DMS153 treated with DMSO at 0.1 percent for 48 hours (cell line): ENCODE results near the gene ZBTB38.

Source experiments
- DNase-seq: peaks from one replicate; lab custom pipeline; 2025; ENCODE audit not compliant: unreplicated experiment; lab: John Stamatoyannopoulos, UW

Gene ZBTB38

DNA sequence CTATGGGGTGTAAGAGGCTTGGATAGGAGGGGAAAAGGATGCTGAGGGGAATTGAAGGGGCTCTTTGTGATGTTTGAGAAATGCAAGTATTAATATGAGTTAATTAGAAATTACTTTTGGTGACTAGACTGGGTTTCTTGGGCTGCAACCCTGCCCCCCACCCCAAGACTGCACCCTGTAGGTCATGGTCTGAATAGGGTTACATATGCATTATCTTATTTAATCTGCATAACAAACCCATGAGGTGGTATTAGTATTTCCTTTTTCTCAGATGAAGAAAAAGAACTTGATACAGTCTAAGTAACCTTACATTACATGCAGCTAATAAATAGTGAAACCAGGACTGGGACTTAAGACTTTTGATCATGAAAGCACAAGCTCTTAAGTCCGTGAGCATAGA lies 5.6 kb upstream of the ZBTB38 start:
- DNase-seq, result no peak

DNA sequence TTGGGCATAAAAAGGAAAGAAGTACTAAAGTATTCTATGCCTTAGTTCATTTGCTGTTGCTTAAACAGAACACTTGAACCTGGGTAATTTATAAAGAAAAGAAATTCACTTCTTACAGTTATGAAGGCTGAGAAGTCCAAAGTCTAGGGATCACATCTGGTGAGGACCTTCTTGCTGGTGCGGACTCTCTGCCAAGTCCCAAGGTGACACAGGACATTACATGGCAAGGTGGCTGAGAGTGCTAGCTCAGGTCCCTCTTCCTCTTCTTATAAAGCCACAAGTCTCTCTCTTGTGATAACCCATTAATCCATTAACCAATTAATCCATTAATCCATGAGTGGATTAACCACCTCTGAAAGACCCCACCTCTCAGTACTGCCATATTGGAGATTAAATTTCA lies 3.1 kb upstream of the ZBTB38 start:
- no peak for DNase-seq

DNA sequence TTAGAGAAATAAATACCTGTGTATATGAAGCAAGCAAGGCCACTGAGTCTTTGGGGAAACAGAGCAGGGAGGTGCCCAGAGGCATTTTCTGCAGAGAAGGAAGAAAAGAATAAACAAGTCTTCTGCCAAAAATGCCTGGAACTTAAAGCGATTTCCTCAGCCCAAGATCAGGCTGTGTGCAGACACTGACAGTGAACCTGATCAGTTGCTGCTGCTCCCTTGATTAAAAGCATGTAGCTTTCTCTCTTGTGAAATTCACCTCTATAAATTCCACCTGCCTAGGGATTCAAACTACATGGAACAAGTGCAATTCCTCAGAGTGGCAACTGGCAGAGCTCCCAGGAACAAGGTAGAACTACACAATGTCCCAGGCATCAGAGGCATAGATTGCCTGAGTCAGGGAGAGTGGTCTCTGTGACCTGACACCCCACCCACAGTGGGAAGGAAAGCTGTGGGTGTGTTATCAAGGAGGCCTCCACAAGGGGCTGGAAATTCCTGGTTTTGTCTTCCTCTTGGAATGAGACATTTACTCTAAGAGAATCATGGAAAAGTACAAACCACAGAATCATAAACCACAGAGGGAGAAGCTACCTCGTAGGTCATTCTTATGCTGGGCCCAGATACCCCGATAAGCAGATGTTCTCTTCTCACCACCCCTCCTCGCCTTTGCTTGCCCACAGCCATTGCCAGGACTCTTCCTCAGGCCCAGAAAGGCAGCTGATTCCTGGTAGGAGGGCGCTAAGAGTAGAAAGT lies 1.8 kb upstream of the ZBTB38 start:
- DNase-seq, result no peak

DNA sequence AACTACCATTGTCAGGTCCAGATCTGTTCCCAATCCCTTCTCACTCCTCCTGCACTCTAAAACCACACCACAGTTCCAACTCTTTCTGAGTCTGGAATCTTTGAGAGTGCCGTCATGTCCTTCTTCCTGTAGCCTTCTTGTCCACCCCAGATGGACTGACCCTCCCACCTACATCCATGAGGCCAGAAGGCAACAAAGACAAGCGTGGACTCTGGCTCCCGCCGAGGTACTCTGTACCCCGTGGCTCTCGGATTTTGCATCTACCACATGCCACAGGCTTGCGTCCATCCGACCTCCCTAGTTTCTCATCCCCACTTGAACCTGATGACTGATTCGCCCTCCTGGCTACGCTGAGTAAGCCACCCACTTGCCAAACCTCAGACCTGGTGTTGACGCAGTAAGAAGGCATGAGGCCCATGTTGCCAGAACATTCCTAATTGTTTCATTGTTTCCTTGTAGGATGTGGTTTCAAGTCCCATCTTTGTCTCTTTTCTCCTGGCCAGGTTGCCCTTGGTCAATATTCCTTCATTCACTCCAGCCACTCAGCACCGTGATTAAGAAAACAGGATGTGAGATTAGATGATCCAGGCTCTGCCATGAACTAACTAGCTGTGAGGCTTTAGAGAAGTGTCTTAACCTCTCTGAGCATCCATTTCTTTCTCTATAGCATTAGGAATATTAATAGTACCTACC lies 1.1 kb upstream of the ZBTB38 start:
- DNase-seq, result no peak

DNA sequence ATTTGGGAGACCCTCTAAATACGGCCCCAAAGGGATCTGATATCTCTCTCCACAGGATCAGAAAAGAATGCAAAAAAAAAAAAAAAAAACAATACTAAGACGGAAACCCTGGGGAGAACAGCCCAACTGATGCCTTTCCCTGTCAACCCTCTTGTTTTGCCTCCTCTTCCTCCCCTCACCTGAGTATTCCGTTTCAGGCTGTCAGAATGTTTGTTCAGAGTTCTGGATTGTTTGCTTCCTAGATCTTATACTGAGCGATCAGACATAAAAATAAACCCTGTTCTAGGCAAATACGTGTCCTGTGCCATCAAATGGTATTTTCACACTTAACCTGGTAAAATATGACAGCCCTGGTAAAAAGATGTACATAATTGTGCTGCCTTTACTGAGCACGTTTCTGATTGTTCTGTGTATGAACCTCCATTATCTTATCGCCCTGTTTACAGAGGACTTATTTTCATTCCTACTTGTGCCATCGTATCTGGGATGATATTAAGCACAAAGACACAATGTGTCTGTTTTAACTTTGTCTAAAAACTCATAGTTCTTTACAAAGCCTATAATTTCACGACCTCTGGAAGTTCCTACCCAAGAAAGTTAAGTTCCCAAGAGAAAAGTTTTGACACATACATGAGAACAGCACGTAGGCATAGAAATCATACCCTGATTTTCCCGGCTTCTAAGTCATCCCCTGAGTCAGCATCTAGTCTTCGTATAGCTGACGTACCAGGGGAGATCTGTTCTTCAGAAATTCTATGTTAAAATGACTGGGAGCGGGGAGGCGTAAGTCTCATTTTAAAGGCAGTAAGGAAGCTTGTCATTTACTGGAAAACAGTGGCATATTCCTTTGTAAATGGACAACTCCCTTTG lies 856 bp downstream of the ZBTB38 start:
- no peak for DNase-seq

DNA sequence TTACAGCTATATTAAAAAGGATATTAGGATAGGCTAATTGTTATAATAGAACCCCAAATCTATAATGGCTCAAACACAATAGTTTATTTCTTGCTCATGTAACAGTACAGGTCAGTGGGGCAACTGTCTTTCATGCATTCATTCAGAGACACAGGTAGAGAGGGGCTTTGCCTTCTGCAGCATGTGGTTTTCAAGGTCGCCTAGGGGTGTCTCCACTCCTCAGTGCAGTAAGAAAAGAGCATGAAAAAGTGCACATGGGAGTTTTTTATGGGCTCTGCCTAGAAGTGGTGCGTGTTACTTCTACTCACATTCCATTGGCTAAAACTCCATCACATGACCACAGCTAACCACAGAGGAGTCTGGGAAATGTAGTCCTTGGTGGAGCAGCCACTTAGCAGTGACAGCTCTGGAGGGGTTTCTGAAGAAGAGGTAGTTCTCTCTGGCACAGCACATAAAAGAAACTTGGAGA lies 1.8 kb downstream of the ZBTB38 start:
- peak; percentile 18 for DNase-seq

DNA sequence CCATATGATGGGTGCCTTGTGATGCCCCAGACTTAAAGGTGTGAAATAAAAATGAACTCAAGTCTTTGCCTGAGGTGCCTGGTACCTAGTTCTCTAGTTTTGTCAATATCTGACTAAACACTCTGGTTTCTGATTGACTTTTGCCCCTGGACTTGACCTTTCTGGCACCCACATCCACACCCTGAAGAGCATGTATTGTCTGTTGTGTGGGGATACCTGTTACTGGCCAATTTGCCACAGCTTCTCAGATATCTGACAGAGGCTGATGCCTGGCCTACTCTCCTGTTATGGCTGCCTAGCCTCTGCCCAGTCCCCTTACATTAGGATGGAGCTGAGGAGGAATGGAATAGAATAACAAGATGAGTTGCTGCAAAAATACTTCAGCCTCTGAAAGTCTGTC lies 3.6 kb downstream of the ZBTB38 start:
- DNase-seq, result no peak

DNA sequence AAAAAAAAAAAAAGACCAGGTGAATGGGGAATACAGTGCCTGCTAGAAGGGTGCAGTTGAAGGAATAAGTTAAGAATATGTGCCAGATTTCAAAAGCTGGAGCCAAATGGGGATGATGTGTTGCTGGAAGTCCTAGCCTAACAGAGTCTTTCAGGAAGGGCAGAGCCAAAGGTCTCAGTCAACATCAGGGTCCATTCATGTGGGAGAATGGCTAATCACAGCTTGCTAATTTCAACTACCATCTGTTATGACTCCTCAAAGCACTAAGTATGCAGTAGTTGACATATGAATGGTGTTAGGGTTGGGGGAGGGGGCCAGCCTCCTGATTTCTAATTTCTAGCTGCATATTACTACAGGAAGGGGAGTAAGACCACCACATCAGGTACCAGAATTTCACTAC lies 4.4 kb downstream of the ZBTB38 start:
- DNase-seq, result no peak

DNA sequence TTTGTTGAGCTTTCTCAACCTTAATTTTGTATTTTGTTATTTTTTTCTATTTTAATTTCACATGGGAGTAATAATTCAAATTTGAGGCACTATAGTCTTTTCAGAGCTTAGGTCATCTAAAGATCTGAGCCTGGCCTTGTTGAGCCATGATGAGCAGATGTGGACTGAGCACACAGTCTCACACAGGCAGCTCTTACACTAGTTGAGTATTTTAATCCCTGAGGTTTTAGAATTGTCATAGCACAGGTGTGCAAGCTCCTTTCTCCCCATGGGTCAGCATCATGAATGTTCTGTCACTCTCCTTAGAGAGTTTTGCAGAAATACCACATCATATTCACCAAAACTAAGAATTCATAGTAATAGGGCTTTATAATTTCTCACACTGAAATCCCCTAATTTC lies 4.9 kb downstream of the ZBTB38 start:
- no peak for DNase-seq

DNA sequence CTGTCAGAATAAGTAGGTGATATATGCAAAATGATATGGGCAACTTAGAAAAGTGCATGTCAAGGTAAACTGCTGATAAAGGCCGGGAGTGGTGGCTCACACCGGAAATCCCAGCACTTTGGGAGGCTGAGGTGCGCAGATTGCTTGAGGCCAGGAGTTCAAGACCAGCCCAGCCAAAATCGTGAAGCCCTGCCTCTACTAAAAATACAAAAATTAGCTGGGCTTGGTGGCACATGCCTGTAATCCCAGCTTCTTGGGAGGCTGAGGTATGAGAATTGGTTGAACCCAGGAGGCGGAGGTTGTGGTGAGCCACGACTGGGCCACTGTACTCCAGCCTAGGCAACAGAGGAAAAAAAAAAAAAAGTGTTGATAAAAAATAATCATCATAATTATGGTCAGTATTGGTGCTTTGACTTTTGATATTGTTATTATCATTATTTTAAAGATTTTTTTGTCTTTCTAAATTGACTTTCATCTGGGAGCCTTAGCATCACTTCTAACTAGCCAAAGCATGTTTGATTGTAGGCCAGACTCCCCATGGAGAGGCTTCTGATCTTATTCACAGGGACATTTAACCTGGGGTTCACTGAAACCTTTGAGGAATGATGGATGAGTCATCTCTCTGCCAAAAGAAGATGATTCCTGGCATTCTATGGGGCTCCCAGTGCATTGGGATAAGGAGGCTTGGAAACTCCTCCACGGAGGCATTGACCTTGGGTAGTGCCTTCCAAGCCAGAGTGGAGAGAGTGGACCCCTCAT lies 5.6 kb downstream of the ZBTB38 start:
- DNase-seq, result no peak

DNA sequence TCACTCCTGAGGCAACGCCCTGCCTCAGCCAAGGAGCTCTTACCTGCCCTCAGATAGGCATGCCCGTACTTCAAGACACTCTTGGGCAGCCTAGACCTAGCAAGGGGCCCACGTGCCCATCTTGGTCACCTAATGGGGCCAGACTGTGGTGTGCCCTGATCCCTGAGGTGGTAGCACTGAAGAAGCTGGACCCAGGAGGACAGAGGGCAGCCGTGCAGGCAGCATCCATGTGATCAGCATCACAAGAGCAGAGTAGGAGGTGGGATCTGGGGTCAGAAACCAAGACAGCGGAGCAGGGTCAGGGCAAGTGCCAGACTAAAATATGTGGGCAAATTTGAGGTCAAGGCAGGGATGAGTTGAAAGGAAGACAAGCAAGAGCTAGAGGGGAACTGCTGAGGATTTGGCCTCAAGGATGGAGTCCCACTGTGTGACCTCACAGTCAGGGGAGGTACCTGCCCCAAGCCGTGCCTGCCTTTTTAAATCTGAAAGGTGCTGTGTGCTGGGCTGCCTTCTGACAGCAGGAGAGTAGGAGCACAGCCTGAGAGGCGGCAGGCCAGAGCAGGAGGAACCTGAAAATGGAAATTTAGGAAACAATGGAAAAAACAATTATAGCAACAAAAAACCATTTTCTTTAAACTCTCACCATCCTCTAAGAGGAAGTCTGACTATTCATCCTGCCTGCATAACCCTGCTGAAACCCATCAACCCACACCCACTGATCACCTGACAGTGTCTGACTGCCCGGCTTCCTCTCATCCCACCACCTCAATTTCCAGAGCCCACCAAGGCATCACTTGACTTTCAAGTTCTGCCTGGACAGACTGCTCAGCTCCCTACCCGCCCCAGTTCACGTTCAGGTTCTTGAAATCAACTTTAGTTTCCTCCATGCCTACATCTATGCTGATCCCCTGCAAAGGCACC lies 7.3 kb downstream of the ZBTB38 start:
- DNase-seq, result no peak

DNA sequence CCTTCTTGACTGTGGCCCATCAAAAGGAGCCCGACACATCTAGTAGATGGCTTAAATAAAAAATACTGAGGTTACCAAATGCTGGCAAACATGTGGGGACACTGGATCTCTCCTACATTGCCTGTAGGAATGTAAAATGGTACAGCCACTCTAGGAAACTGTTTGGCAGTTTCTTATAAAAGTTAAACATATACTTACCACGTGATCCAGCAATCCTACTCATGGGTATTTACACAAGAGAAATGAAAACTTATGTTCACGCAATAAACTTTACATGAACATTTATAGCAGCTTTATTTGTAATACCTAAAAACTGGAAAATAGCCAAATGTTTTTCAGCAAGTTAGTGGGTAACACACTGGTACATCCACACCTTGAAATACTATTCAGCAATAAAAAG lies 9.1 kb downstream of the ZBTB38 start:
- DNase-seq, result no peak

DNA sequence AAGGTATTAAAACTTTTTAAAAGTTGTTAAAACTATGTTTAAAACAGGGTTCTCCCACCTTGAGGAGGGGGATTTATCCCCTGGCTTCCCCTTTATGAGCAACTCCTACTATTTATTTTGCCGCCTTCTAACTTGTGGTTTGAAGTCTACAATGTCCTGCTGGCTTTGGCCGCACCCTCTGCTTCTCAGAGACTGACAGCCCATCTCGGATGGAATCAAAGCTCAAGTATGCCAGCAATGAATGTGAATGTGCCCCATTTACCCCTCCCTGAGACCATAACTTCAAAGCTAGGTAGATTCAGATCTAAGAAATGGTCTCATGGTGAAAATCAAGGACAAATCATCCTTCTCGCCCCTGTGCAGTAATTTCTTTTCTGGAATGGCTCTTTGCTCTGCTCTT lies 10.3 kb downstream of the ZBTB38 start:
- DNase-seq, result no peak

DNA sequence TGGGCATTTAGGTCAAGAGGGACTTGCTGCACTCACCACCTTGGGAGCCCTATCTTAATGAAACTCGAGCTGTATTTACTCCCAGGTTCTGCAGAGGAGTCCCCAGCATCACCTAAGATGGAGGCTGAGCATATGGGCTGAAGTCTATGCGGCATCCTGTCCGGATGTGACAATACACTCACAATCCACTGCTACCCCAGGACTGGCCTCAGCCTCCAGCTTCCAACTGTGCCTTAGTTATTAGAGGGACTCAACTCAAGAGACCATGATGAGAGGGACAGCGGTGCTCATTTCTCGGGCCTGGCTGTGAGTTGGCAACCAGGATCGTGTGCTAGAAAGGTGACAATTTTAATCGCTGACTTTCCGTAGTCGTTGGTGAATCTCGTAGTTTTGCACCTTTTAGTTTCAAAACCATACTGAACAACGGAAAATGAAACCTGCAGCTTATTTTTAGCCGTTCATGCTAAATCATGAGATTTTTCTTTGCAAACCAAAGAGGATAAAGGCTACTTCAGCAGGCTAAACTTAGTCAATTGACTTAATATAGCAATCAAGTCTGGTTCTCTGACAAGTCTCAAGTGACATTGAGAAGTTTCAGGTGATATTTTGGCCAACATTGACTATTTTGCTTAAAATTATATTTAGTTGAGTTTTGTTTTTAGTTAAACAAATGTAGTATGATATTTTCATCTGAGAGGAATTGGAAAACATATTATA lies 11.1 kb downstream of the ZBTB38 start:
- no peak for DNase-seq

DNA sequence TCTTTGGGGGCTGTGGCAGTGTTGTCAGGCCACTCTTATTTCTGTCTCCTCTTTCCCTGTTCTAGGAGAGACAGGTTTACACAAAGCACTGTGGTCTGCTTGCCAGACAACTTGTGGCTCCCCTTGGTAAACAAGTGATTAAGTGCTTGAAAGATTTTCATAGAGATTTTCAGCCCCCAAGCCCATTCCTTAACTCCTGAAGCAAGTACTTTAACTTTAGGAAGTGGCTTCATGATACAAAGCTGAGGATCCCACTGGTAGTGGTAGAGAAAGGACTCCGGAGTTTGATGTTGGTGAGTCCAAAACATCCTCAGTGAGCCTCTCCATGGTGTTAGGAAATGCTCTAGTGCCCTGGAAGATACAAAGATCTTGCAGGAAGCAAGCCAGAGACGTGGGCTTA lies 12.0 kb downstream of the ZBTB38 start:
- DNase-seq, result no peak

DNA sequence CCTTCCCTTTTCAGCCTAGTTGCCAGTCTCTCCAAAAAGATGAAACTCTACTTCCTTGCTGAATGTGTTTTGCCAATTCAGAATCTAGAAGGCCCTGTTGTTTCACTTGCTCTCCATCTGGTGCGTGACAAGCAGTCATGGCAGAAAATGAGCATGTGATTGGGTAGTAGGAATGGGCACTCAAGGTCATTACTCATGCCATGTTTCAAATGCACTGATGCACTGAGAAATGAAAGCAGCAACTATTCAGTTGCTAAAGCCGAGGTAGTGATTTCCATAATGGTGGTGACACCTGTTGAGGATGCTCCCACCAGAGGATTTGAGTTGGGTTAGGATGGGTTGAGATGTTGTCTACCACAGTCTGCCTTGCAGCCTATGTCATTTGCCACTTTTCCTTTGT lies 12.7 kb downstream of the ZBTB38 start:
- DNase-seq, result no peak

DNA sequence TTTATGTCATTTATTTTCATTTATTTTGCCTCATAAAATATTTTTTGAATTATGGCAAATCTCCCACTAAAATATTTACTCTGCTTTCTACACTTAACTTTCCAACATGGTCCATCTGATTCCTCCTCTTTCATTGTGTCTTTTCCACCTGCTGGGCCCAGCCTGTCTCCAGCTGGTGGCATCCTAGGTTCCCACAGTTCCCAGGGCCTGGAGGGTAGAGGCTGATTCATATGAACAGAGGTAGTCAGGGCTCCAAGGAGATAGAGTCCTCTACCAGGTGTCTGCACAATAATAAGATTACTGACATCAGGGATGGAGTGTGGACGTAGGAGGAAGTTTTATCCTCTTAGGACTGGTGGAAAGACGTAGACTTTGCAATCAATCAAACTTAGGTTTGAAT lies 14.3 kb downstream of the ZBTB38 start:
- no peak for DNase-seq

DNA sequence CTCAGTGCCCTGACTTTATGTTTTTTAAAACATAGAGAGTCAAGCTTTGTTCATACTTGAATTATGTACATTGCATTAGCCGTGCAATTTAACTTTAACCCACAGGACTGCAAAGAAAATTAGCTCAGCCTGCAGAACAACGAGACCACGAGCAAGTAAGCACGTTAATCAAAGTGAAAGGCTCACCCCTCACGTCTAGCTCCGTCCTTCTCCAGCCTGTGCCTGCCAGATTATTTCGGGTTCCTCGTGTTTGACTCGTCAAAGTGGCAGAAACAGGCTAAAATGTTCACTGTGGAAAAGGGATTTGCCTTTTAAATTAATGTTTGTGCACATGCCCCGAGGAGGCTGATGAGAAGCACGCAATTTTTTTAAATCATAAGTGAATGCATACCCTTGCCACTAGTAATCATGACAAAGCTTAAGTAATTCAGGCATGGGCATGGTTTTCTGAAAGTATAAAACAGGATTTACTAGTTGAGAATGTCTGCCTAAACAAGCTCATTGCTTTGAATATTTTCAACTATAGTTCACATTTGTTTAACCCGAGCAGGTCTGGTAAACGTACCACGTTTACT lies 15.3 kb downstream of the ZBTB38 start:
- no peak for DNase-seq

DNA sequence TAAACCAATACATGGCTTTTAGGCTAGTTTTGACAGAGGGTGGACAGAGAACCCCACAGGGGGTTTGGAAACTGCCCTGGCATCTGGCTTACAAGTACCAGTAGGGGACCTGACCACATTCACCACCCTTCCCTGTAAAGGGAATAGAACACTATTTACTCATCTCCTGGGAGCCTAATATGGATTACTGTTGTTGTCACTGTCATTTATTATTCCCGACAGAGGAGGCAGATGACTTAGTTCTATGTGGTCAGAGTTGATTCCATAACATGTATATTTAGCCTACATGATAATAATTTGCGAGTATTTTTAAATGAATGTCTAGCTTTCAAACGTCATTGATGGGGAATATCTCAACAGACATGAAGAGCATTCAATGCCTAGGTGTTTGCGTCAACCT lies 15.9 kb downstream of the ZBTB38 start:
- DNase-seq, result no peak
